Fibroblast of pulmonary artery (primary cell): ENCODE data around the gene METTL22.

ENCODE experiments used
- DNase-seq: peaks from one replicate; pipeline ENCODE4 v3.0.0-alpha.2; 2010; ENCODE audit warnings: low read depth
- H3K4me3 ChIP-seq: replicated peaks from 2 replicates; pipeline ENCODE4 v1.5.1; 2011; ENCODE audit warnings: low read depth, mild to moderate bottlenecking, control low read depth, low read length, moderate library complexity
- CTCF ChIP-seq: IDR thresholded peaks from 2 replicates; pipeline ENCODE4 v1.5.1; 2011; ENCODE audit warnings: mild to moderate bottlenecking, control low read depth, low read length, inconsistent platforms; ENCODE audit errors: missing control alignments

Gene METTL22

GRCh38 chr16:8631818-8632465 lies 10.4 kb downstream of the METTL22 start:
- no peak for TF ChIP-seq CTCF
- H3K4me3 ChIP-seq = no peak overlapping the region
- DNase-seq = no peak

GRCh38 chr16:8632675-8633182 lies 11.2 kb downstream of the METTL22 start:
- H3K4me3 ChIP-seq = no peak overlapping the region
- TF ChIP-seq CTCF = no peak
- no peak for DNase-seq

- no peak overlapping the region for H3K4me3 ChIP-seq
- peak; percentile 57 for DNase-seq
- peak; percentile 92 for TF ChIP-seq CTCF
Observed at GRCh38 chr16:8634991-8635736, 13.7 kb downstream of the METTL22 start.

- H3K4me3 ChIP-seq = no peak overlapping the region
- no peak for DNase-seq
- no peak for TF ChIP-seq CTCF
Observed at GRCh38 chr16:8639694-8640093, 18.2 kb downstream of the METTL22 start.

- no peak for TF ChIP-seq CTCF
- H3K4me3 ChIP-seq = no peak overlapping the region
- no peak for DNase-seq
Observed at GRCh38 chr16:8641671-8642070, 20.2 kb downstream of the METTL22 start.

GRCh38 chr16:8642146-8642545 lies 20.6 kb downstream of the METTL22 start:
- no peak for TF ChIP-seq CTCF
- H3K4me3 ChIP-seq = no peak overlapping the region
- DNase-seq = no peak
